Measurements from ENCODE around the gene COL5A1.

COL5A1 gene

GRCh38 chr9:134742822-134743535, 101.4 kb downstream of the COL5A1 start:
- no peak overlapping the region for H3K9ac ChIP-seq
- H3K27me3 ChIP-seq, result no peaks in the 10 kb centered on the region
- H3K9me3 ChIP-seq, result peaks cover 33% of the 10 kb centered on the region
- H3K27ac ChIP-seq, result no peak overlapping the region
- peaks cover 48% of the 10 kb centered on the region for H4K20me1 ChIP-seq
- H3K4me3 ChIP-seq, result no peak overlapping the region
- H3K4me2 ChIP-seq, result peak overlapping the region; percentile 59
- no peak for TF ChIP-seq Cebpa-rat (IDR thresholded peaks at IDR 0.05)
- peaks cover 45% of the 10 kb centered on the region for H3K4me1 ChIP-seq
- H3K36me3 ChIP-seq, result peaks cover 65% of the 10 kb centered on the region

GRCh38 chr9:134743853-134744252, 102.2 kb downstream of the COL5A1 start:
- peaks cover 72% of the 10 kb centered on the region for H3K36me3 ChIP-seq
- H3K4me3 ChIP-seq, result no peak overlapping the region

GRCh38 chr9:134744385-134745295, 103.0 kb downstream of the COL5A1 start:
- Histone ChIP-seq H3K4me3 (no peak overlapping the region), H3K36me3 (peaks cover 72% of the 10 kb centered on the region), H3K4me1 (peaks cover 29% of the 10 kb centered on the region), H3K27ac (no peak overlapping the region), H4K20me1 (peaks cover 34% of the 10 kb centered on the region; the same call in 1 of the 2 replicates), H3K9me3 (peaks cover 35% of the 10 kb centered on the region), H3K9ac (no peak overlapping the region), H3K27me3 (no peaks in the 10 kb centered on the region), H3K4me2 (no peak overlapping the region)
- no peak for TF ChIP-seq Cebpa-rat (IDR thresholded peaks at IDR 0.05)

More at GRCh38 chr9:134743853-134744252, 102.2 kb downstream of the COL5A1 start:
- Histone ChIP-seq H3K4me2 (peak overlapping the region; percentile 59), H4K20me1 (peaks cover 39% of the 10 kb centered on the region), H3K27ac (no peak overlapping the region), H3K9ac (no peak overlapping the region), H3K4me1 (peaks cover 37% of the 10 kb centered on the region), H3K27me3 (no peaks in the 10 kb centered on the region), H3K9me3 (peaks cover 35% of the 10 kb centered on the region)
- no peak for TF ChIP-seq Cebpa-rat (IDR thresholded peaks at IDR 0.05)

- TF ChIP-seq Cebpa-rat (IDR thresholded peaks at IDR 0.05), result no peak
- H3K9me3 ChIP-seq, result peaks cover 35% of the 10 kb centered on the region
- H3K4me1 ChIP-seq, result peaks cover 44% of the 10 kb centered on the region
- peaks cover 23% of the 10 kb centered on the region for H4K20me1 ChIP-seq
- no peak overlapping the region for H3K4me2 ChIP-seq
- H3K4me3 ChIP-seq, result no peak overlapping the region
- peaks cover 64% of the 10 kb centered on the region for H3K36me3 ChIP-seq
- no peaks in the 10 kb centered on the region for H3K27me3 ChIP-seq
- no peak overlapping the region for H3K9ac ChIP-seq
- no peak overlapping the region for H3K27ac ChIP-seq
These were observed 106.4 kb downstream of the COL5A1 start for GRCh38 chr9:134747951-134748489.

GRCh38 chr9:134748591-134748990, 107.0 kb downstream of the COL5A1 start:
- Histone ChIP-seq H3K4me1 (peaks cover 44% of the 10 kb centered on the region), H3K4me2 (no peak overlapping the region), H3K9me3 (peaks cover 35% of the 10 kb centered on the region), H4K20me1 (peaks cover 22% of the 10 kb centered on the region), H3K36me3 (peaks cover 59% of the 10 kb centered on the region), H3K9ac (no peak overlapping the region), H3K4me3 (no peak overlapping the region), H3K27me3 (no peaks in the 10 kb centered on the region), H3K27ac (no peak overlapping the region)
- no peak for TF ChIP-seq Cebpa-rat (IDR thresholded peaks at IDR 0.05)

GRCh38 chr9:134750450-134751155, 109.0 kb downstream of the COL5A1 start:
- Histone ChIP-seq H3K4me3 (no peak overlapping the region), H3K4me2 (peak overlapping the region; percentile 86), H3K9ac (no peak overlapping the region), H4K20me1 (peaks cover 17% of the 10 kb centered on the region), H3K9me3 (peaks cover 22% of the 10 kb centered on the region), H3K4me1 (peaks cover 58% of the 10 kb centered on the region), H3K27ac (peak overlapping the region; percentile 71), H3K36me3 (peaks cover 39% of the 10 kb centered on the region), H3K27me3 (no peaks in the 10 kb centered on the region)
- TF ChIP-seq Cebpa-rat (IDR thresholded peaks at IDR 0.05), result no peak

GRCh38 chr9:134751622-134752021, 110.0 kb downstream of the COL5A1 start:
- Histone ChIP-seq H4K20me1 (peaks cover 17% of the 10 kb centered on the region), H3K4me1 (peaks cover 68% of the 10 kb centered on the region), H3K36me3 (peaks cover 37% of the 10 kb centered on the region), H3K4me3 (no peak overlapping the region; the same call in 1 of the 2 replicates), H3K27me3 (no peaks in the 10 kb centered on the region), H3K9me3 (peaks cover 13% of the 10 kb centered on the region; the same call in 1 of the 2 replicates), H3K9ac (no peak overlapping the region), H3K4me2 (peak overlapping the region; percentile 86), H3K27ac (peak overlapping the region; percentile 79)
- TF ChIP-seq Cebpa-rat (IDR thresholded peaks at IDR 0.05), result no peak

- Histone ChIP-seq H3K27ac (peak overlapping the region; percentile 79), H3K9me3 (peaks cover 5% of the 10 kb centered on the region; the same call in 1 of the 2 replicates), H3K27me3 (no peaks in the 10 kb centered on the region), H3K36me3 (peaks cover 27% of the 10 kb centered on the region), H3K4me1 (peaks cover 78% of the 10 kb centered on the region), H3K4me3 (peak overlapping the region; percentile 46), H3K4me2 (peak overlapping the region; percentile 86), H4K20me1 (peaks cover 26% of the 10 kb centered on the region), H3K9ac (peak overlapping the region; percentile 38; the same call in 1 of the 2 replicates)
- TF ChIP-seq Cebpa-rat (IDR thresholded peaks at IDR 0.05), result no peak
These were observed 111.0 kb downstream of the COL5A1 start for GRCh38 chr9:134752471-134753168.
